Measurements from ENCODE around the gene ANXA6.

Gene ANXA6

GRCh38 chr5:151095341-151096000 is 62.1 kb downstream of the ANXA6 start:
- no peak overlapping the region for H3K9ac ChIP-seq (ENCODE audit: low read depth, low read length)
- H3K9me3 ChIP-seq (ENCODE audit: insufficient read depth, low read length, severe bottlenecking) = no peaks in the 10 kb centered on the region
- no peaks in the 10 kb centered on the region for H3K27me3 ChIP-seq (ENCODE audit: insufficient read depth, low read length, poor library complexity)
- H3K4me3 ChIP-seq (ENCODE audit: low read depth in 1 of 2, low read length in 2 of 2) = no peak overlapping the region
- H3K4me1 ChIP-seq (ENCODE audit: insufficient read depth, low read length) = peaks cover 14% of the 10 kb centered on the region
- no peak for ATAC-seq (ENCODE audit: insufficient read depth, low read depth)
- no peaks in the 10 kb centered on the region for H4K20me1 ChIP-seq (ENCODE audit: insufficient read depth, low read length)
- no peak for DNase-seq
- TF ChIP-seq CTCF (IDR thresholded peaks at IDR 0.05; ENCODE audit: borderline replicate concordance, extremely low read depth, low read length, poor library complexity, severe bottlenecking) (no peak), EZH2 (IDR thresholded peaks at IDR 0.05; ENCODE audit: borderline replicate concordance, low read depth, low read length, severe bottlenecking) (no peak)
- H2AFZ ChIP-seq (ENCODE audit: low read depth, low read length) = no peak overlapping the region
- H3K4me2 ChIP-seq (ENCODE audit: insufficient read depth, low read length) = no peak overlapping the region
- H3K27ac ChIP-seq (ENCODE audit: low read length) = no peak overlapping the region
- H3K79me2 ChIP-seq (ENCODE audit: insufficient read depth, low read length) = no peaks in the 10 kb centered on the region
- H3K36me3 ChIP-seq (ENCODE audit: insufficient read depth, low read length) = no peaks in the 10 kb centered on the region

GRCh38 chr5:151094852-151095245 is 62.7 kb downstream of the ANXA6 start:
- no peaks in the 10 kb centered on the region for H4K20me1 ChIP-seq (ENCODE audit: insufficient read depth, low read length)
- H3K4me2 ChIP-seq (ENCODE audit: insufficient read depth, low read length) = no peak overlapping the region
- no peak overlapping the region for H3K9ac ChIP-seq (ENCODE audit: low read depth, low read length)
- ATAC-seq (ENCODE audit: insufficient read depth, low read depth) = no peak
- no peak overlapping the region for H3K27ac ChIP-seq (ENCODE audit: low read length)
- H3K4me1 ChIP-seq (ENCODE audit: insufficient read depth, low read length) = peaks cover 14% of the 10 kb centered on the region
- H3K27me3 ChIP-seq (ENCODE audit: insufficient read depth, low read length, poor library complexity) = no peaks in the 10 kb centered on the region
- H2AFZ ChIP-seq (ENCODE audit: low read depth, low read length) = no peak overlapping the region
- no peaks in the 10 kb centered on the region for H3K9me3 ChIP-seq (ENCODE audit: insufficient read depth, low read length, severe bottlenecking)
- H3K36me3 ChIP-seq (ENCODE audit: insufficient read depth, low read length) = no peaks in the 10 kb centered on the region
- DNase-seq = no peak
- H3K79me2 ChIP-seq (ENCODE audit: insufficient read depth, low read length) = no peaks in the 10 kb centered on the region
- TF ChIP-seq EZH2 (IDR thresholded peaks at IDR 0.05; ENCODE audit: borderline replicate concordance, low read depth, low read length, severe bottlenecking) (no peak), CTCF (IDR thresholded peaks at IDR 0.05; ENCODE audit: borderline replicate concordance, extremely low read depth, low read length, poor library complexity, severe bottlenecking) (no peak)
- H3K4me3 ChIP-seq (ENCODE audit: low read depth in 1 of 2, low read length in 2 of 2) = no peak overlapping the region

GRCh38 chr5:151094030-151094851 is 63.3 kb downstream of the ANXA6 start:
- H3K9me3 ChIP-seq (ENCODE audit: insufficient read depth, low read length, severe bottlenecking) = no peaks in the 10 kb centered on the region
- ATAC-seq (ENCODE audit: insufficient read depth, low read depth) (peak; percentile 9; the same call in 1 of the 3 replicates), DNase-seq (no peak)
- no peak for TF ChIP-seq EZH2 (IDR thresholded peaks at IDR 0.05; ENCODE audit: borderline replicate concordance, low read depth, low read length, severe bottlenecking)
- no peak for TF ChIP-seq CTCF (IDR thresholded peaks at IDR 0.05; ENCODE audit: borderline replicate concordance, extremely low read depth, low read length, poor library complexity, severe bottlenecking)
- no peak overlapping the region; the same call in 1 of the 2 replicates for H3K9ac ChIP-seq (ENCODE audit: low read depth, low read length)
- H3K27ac ChIP-seq (ENCODE audit: low read length) = no peak overlapping the region
- no peaks in the 10 kb centered on the region for H3K79me2 ChIP-seq (ENCODE audit: insufficient read depth, low read length)
- H3K4me2 ChIP-seq (ENCODE audit: insufficient read depth, low read length) = no peak overlapping the region
- H3K36me3 ChIP-seq (ENCODE audit: insufficient read depth, low read length) = no peaks in the 10 kb centered on the region
- H2AFZ ChIP-seq (ENCODE audit: low read depth, low read length) = no peak overlapping the region
- peaks cover 2% of the 10 kb centered on the region for H3K27me3 ChIP-seq (ENCODE audit: insufficient read depth, low read length, poor library complexity)
- no peaks in the 10 kb centered on the region for H4K20me1 ChIP-seq (ENCODE audit: insufficient read depth, low read length)
- peaks cover 14% of the 10 kb centered on the region for H3K4me1 ChIP-seq (ENCODE audit: insufficient read depth, low read length)
- H3K4me3 ChIP-seq (ENCODE audit: low read depth in 1 of 2, low read length in 2 of 2) = no peak overlapping the region
